HepG2 (cell line): ENCODE results near the gene MCRIP2. TPM values are rescaled to one million over a fixed set of nuclear protein-coding genes. Genes with fewer than 3 reads are reported as not detected.

Experiments
- EHMT2 ChIP-seq: fragments of 200-600 bp; sonication (generic); IDR thresholded peaks from 2 replicates; pipeline ENCODE4 v1.7.0; 2017; ENCODE audit warnings: antibody characterized with exemption, low read depth, low read length, borderline replicate concordance
- GATAD2A ChIP-seq: IDR thresholded peaks from 2 replicates; pipeline ENCODE4 v1.6.1; 2016
- GLI4 ChIP-seq: sonication (generic); formaldehyde crosslinking; IDR thresholded peaks from 2 replicates; pipeline ENCODE4 v1.5.1; 2020; ENCODE audit warnings: missing genetic modification reagents, mild to moderate bottlenecking, moderate library complexity, borderline replicate concordance
- ISX ChIP-seq: sonication (generic); formaldehyde crosslinking; conservative IDR thresholded peaks from 2 replicates; pipeline ENCODE4 v1.5.0; 2020; ENCODE audit warnings: missing genetic modification reagents
- KDM5B ChIP-seq: sonication (generic); formaldehyde crosslinking; IDR thresholded peaks from 2 replicates; pipeline ENCODE4 v1.4.0; 2020; ENCODE audit warnings: missing genetic modification reagents, mild to moderate bottlenecking, borderline replicate concordance
- KLF9 ChIP-seq: IDR thresholded peaks from 2 replicates; pipeline ENCODE4 v1.6.1; 2016; ENCODE audit warnings: low read depth
- MTF1 ChIP-seq: sonication (generic); formaldehyde crosslinking; IDR thresholded peaks from 2 replicates; pipeline ENCODE4 v1.5.0; 2020; ENCODE audit warnings: missing genetic modification reagents
- MXD1 ChIP-seq: sonication (generic); formaldehyde crosslinking; IDR thresholded peaks from 2 replicates; pipeline ENCODE4 v1.4.0; 2020; ENCODE audit warnings: mild to moderate bottlenecking, missing genetic modification reagents
- SALL2 ChIP-seq: sonication (generic); formaldehyde crosslinking; IDR thresholded peaks from 2 replicates; pipeline ENCODE4 v1.8.1; 2023; ENCODE audit warnings: mild to moderate bottlenecking, missing genetic modification reagents, inconsistent platforms
- SETDB1 ChIP-seq: sonication (generic); formaldehyde crosslinking; IDR thresholded peaks from 2 replicates; pipeline ENCODE4 v1.5.1; 2020; ENCODE audit warnings: missing genetic modification reagents, mild to moderate bottlenecking, borderline replicate concordance
- SMYD3 ChIP-seq: sonication (generic); formaldehyde crosslinking; IDR thresholded peaks from 2 replicates; pipeline ENCODE4 v1.8.1; 2023; ENCODE audit warnings: mild to moderate bottlenecking, missing genetic modification reagents
- SRSF9 ChIP-seq: fragments of 200-400 bp; formaldehyde crosslinking; IDR thresholded peaks from 2 replicates; pipeline ENCODE4 v1.6.1; 2018; ENCODE audit warnings: borderline replicate concordance, mild to moderate bottlenecking, low read depth, low read length; ENCODE audit not compliant: insufficient read depth, poor library complexity, severe bottlenecking
- TERF1 ChIP-seq: sonication (generic); formaldehyde crosslinking; IDR thresholded peaks from 2 replicates; pipeline ENCODE4 v1.8.0; 2022; ENCODE audit warnings: mild to moderate bottlenecking, missing genetic modification reagents, moderate library complexity
- XRCC5 ChIP-seq: fragments of 200-400 bp; formaldehyde crosslinking; optimal IDR thresholded peaks from 2 replicates; pipeline ENCODE3; 2017; ENCODE audit warnings: mild to moderate bottlenecking, low read length
- ZBTB38 ChIP-seq: sonication (generic); formaldehyde crosslinking; IDR thresholded peaks from 2 replicates; pipeline ENCODE4 v1.5.1; 2020; ENCODE audit warnings: mild to moderate bottlenecking, missing genetic modification reagents
- ZBTB7A ChIP-seq: sonication (generic); formaldehyde crosslinking; IDR thresholded peaks from 2 replicates; pipeline ENCODE4 v1.8.0; 2022; ENCODE audit warnings: mild to moderate bottlenecking, missing genetic modification reagents
- ZBTB7B ChIP-seq: sonication (generic); formaldehyde crosslinking; IDR thresholded peaks from 2 replicates; pipeline ENCODE4 v1.4.0; 2020; ENCODE audit warnings: missing genetic modification reagents
- ZGPAT ChIP-seq: IDR thresholded peaks from 2 replicates; pipeline ENCODE4 v1.6.1; 2016; ENCODE audit warnings: mild to moderate bottlenecking
- ZHX1 ChIP-seq: sonication (generic); formaldehyde crosslinking; IDR thresholded peaks from 2 replicates; pipeline ENCODE4 v1.8.1; 2022; ENCODE audit warnings: low read depth, mild to moderate bottlenecking, missing genetic modification reagents
- ZNF224 ChIP-seq: sonication (generic); formaldehyde crosslinking; IDR thresholded peaks from 2 replicates; pipeline ENCODE4 v1.5.0; 2020; ENCODE audit warnings: mild to moderate bottlenecking, missing genetic modification reagents
- ZNF484 ChIP-seq: sonication (generic); formaldehyde crosslinking; IDR thresholded peaks from 2 replicates; pipeline ENCODE4 v1.5.1; 2020; ENCODE audit warnings: mild to moderate bottlenecking, low read depth, missing genetic modification reagents, borderline replicate concordance
- ZNF607 ChIP-seq: sonication (generic); formaldehyde crosslinking; IDR thresholded peaks from 2 replicates; pipeline ENCODE4 v1.5.1; 2020; ENCODE audit warnings: missing genetic modification reagents, mild to moderate bottlenecking, borderline replicate concordance
- ZNF883 ChIP-seq: sonication (generic); formaldehyde crosslinking; IDR thresholded peaks from 2 replicates; pipeline ENCODE4 v1.5.1; 2020; ENCODE audit warnings: mild to moderate bottlenecking, missing genetic modification reagents; ENCODE audit errors: not compliant biosample characterization
- polyA plus RNA-seq, 8 experiments: library from polyadenylated mRNA; depleted of rRNA in 3 of 8; stranded (reverse) in 7 of 8; unstranded in 1 of 8; fragments of >200 nt; fragmentation: Illumina TruSeq in 4 of 8; extraction: Trizol in 4 of 8; gene quantifications; 2 replicates each; pipeline versions ENCODE4 v1.2.1 to v1.2.3, GENCODE V29; 2011 to 2016; ENCODE audit warnings: low read depth in 4 of 8, missing spikeins in 1 of 8, mixed read lengths in 1 of 8; ENCODE audit not compliant: insufficient read depth in 1 of 8
- total RNA-seq, 5 experiments: library from RNA; depleted of rRNA; stranded (reverse); fragments of >200 nt; fragmentation: Illumina TruSeq; extraction: Trizol; gene quantifications; 2 replicates each; pipeline ENCODE4 v1.2.3, GENCODE V29; 2016; ENCODE audit warnings: low read depth in 1 of 5

MCRIP2 gene
- total and polyA plus RNA-seq, 2 of the 13 experiments (the other 11 are each of a cell fraction or from before 2014, with no cell fraction given), result 39.6 to 76.7 TPM

GRCh38 chr16:679814-680624, 38.4 kb downstream of the MCRIP2 start, which contains the start of gene STUB1 (continued):
- TF ChIP-seq MTF1, result no peak
- TF ChIP-seq SETDB1 (CRISPR knock-in tag), result no peak
- no peak for TF ChIP-seq SRSF9
- 0 out of 2 replicates have a peak, but pooled peaks have one; percentile 26 for TF ChIP-seq KDM5B (CRISPR knock-in tag)
- TF ChIP-seq ZBTB7B (CRISPR knock-in tag), result 0 out of 2 replicates have a peak, but pooled peaks have one; percentile 24
- TF ChIP-seq KLF9 (CRISPR knock-in tag), result no peak
- TF ChIP-seq ZBTB7A (CRISPR knock-in tag), result no peak
- no peak for TF ChIP-seq ZNF484 (CRISPR knock-in tag)
- no peak for TF ChIP-seq SMYD3
- no peak for TF ChIP-seq XRCC5
- TF ChIP-seq ISX, result no peak
- TF ChIP-seq MXD1 (CRISPR knock-in tag), result peak; percentile 38; the same call in 1 of the 2 replicates
- TF ChIP-seq ZBTB38 (CRISPR knock-in tag), result peak; percentile 46
- TF ChIP-seq EHMT2, result no peak
- 0 out of 2 replicates have a peak, but pooled peaks have one; percentile 62 for TF ChIP-seq ZNF607
- peak; percentile 33; the same call in 1 of the 2 replicates for TF ChIP-seq ZGPAT
- TF ChIP-seq ZHX1, result no peak
- no peak for TF ChIP-seq GATAD2A (CRISPR knock-in tag)
- no peak for TF ChIP-seq TERF1 (CRISPR knock-in tag)
- peak; percentile 2 for TF ChIP-seq ZNF883 (CRISPR knock-in tag)
- TF ChIP-seq GLI4 (CRISPR knock-in tag), result no peak
- TF ChIP-seq ZNF224 (CRISPR knock-in tag), result no peak
- TF ChIP-seq SALL2 (CRISPR knock-in tag), result peak; percentile 0; the same call in 1 of the 2 replicates
